ENCODE measurements around the gene NTRK2.

GRCh38 chr9:84866396-84867175 is 197.1 kb downstream of the NTRK2 start:
- TF ChIP-seq CTCF (IDR thresholded peaks at IDR 0.05; ENCODE audit: insufficient read depth, low read depth, low read length) = no peak
- no peak for TF ChIP-seq EZH2 (IDR thresholded peaks at IDR 0.05; ENCODE audit: insufficient read depth, low read length)
